Measurements from ENCODE around the gene DGKA.
A peak's percentile ranks its signal among the peaks of the same experiment; 100 is the strongest.
"Not testable (repeated sequence)": the region's sequence is repeated elsewhere in the genome, so short reads cannot be mapped to it uniquely, and the experiment has no call there.

The DGKA gene

GRCh38 chr12:55922126-55922525, 8.8 kb upstream of the DGKA start:
- 0 out of 2 replicates have a peak, but pooled peaks cover 3% of the 10 kb centered on the region for H3K4me1 ChIP-seq (ENCODE audit: insufficient read depth, low read length)

GRCh38 chr12:55923648-55924047, 7.3 kb upstream of the DGKA start:
- not testable (repeated sequence) for H3K27me3 ChIP-seq (ENCODE audit: insufficient read depth, low read length); H3K4me3 ChIP-seq (ENCODE audit: low read length); H3K4me1 ChIP-seq (ENCODE audit: insufficient read depth, low read length); H3K27ac ChIP-seq (ENCODE audit: low read length); H3K9ac ChIP-seq (ENCODE audit: low read depth, low read length); H3K9me3 ChIP-seq (ENCODE audit: insufficient read depth, low read depth, low read length)
- peaks cover 42% of the 10 kb centered on the region for H3K36me3 ChIP-seq (ENCODE audit: insufficient read depth, low read depth, low read length)

More at GRCh38 chr12:55922126-55922525, 8.8 kb upstream of the DGKA start:
- Histone ChIP-seq H3K9me3 (ENCODE audit: insufficient read depth, low read depth, low read length) (no peaks in the 10 kb centered on the region), H3K27ac (ENCODE audit: low read length) (no peak overlapping the region), H3K4me3 (ENCODE audit: low read length) (no peak overlapping the region), H3K27me3 (ENCODE audit: insufficient read depth, low read length) (no peaks in the 10 kb centered on the region), H3K36me3 (ENCODE audit: insufficient read depth, low read depth, low read length) (peaks cover 42% of the 10 kb centered on the region), H3K9ac (ENCODE audit: low read depth, low read length) (no peak overlapping the region)

GRCh38 chr12:55925371-55925770, 5.6 kb upstream of the DGKA start:
- no peak overlapping the region for H3K27ac ChIP-seq (ENCODE audit: low read length)
- H3K4me3 ChIP-seq (ENCODE audit: low read length) = peak overlapping the region; percentile 93; the same call in 1 of the 2 replicates
- peaks cover 9% of the 10 kb centered on the region; the same call in 1 of the 2 replicates for H3K4me1 ChIP-seq (ENCODE audit: insufficient read depth, low read length)
- H3K36me3 ChIP-seq (ENCODE audit: insufficient read depth, low read depth, low read length) = peaks cover 34% of the 10 kb centered on the region
- H3K9me3 ChIP-seq (ENCODE audit: insufficient read depth, low read depth, low read length) = no peaks in the 10 kb centered on the region
- H3K27me3 ChIP-seq (ENCODE audit: insufficient read depth, low read length) = no peaks in the 10 kb centered on the region
- H3K9ac ChIP-seq (ENCODE audit: low read depth, low read length) = peak overlapping the region; percentile 96; the same call in 1 of the 2 replicates

DNA sequence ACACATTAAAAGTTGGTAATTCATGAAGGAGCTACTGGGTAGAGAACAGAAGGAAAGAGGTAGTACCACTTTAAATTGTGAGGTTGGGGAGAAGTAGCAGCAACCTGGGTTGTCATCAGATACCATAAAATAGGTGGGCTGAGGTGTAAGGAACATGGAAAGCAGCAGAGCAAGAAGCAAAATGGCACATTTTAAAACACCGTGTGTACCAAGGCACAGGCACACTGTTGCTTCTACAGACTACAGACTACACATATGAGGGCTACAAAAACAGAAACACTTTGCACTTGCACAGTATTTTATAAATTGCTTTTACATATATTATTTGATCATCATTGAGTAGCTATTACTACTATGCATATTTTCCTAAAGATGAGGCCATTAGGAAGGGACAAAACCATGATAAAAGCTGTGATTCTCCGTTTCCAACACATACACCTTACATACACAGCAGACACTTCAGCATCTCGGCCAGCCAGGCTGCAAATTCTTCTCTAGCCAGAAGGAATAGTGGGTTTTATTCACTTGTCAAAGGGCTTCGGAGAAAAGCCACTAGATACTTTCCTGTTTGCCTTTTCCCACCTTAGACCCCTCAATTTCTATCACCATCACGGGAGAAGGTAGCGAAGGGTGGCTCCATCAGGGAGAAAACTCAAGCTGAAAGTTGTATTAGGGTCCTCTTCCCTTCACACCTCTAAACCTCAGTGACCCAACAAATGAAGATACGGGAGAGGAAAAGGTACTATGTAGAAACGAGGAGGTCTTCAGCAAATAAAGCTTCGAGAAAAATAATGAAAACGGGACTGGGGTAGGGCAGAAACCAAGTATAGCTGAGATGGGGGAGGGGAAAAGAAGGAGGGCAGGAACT, 4.9 kb upstream of the DGKA start:
- peaks cover 10% of the 10 kb centered on the region; the same call in 1 of the 2 replicates for H3K4me1 ChIP-seq (ENCODE audit: insufficient read depth, low read length)
- peaks cover 2% of the 10 kb centered on the region; the same call in 1 of the 2 replicates for H3K27me3 ChIP-seq (ENCODE audit: insufficient read depth, low read length)
- peaks cover 30% of the 10 kb centered on the region for H3K36me3 ChIP-seq (ENCODE audit: insufficient read depth, low read depth, low read length)
- H3K4me3 ChIP-seq (ENCODE audit: low read length) = peak overlapping the region; percentile 93
- peak overlapping the region; percentile 96; the same call in 1 of the 2 replicates for H3K9ac ChIP-seq (ENCODE audit: low read depth, low read length)
- peak overlapping the region; percentile 35 for H3K27ac ChIP-seq (ENCODE audit: low read length)
- no peaks in the 10 kb centered on the region for H3K9me3 ChIP-seq (ENCODE audit: insufficient read depth, low read depth, low read length)

GRCh38 chr12:55926738-55927587, 4.0 kb upstream of the DGKA start:
- Histone ChIP-seq H3K27ac (ENCODE audit: low read length) (peak overlapping the region; percentile 84), H3K36me3 (ENCODE audit: insufficient read depth, low read depth, low read length) (peaks cover 27% of the 10 kb centered on the region), H3K4me3 (ENCODE audit: low read length) (peak overlapping the region; percentile 93), H3K9ac (ENCODE audit: low read depth, low read length) (peak overlapping the region; percentile 96), H3K9me3 (ENCODE audit: insufficient read depth, low read depth, low read length) (no peaks in the 10 kb centered on the region), H3K4me1 (ENCODE audit: insufficient read depth, low read length) (peaks cover 15% of the 10 kb centered on the region), H3K27me3 (ENCODE audit: insufficient read depth, low read length) (peaks cover 8% of the 10 kb centered on the region; the same call in 1 of the 2 replicates)

- Histone ChIP-seq H3K9ac (ENCODE audit: low read depth, low read length) (peak within 1 kb of the TSS; percentile 96), H3K27me3 (ENCODE audit: insufficient read depth, low read length) (peaks cover 17% of the 10 kb centered on the region), H3K4me1 (ENCODE audit: insufficient read depth, low read length) (peaks cover 15% of the 10 kb centered on the region)
These were observed 3.1 kb upstream of the DGKA start, which contains the start of gene PYM1 for GRCh38 chr12:55927588-55928502. Gene PYM1 (minus strand): TSS chr12:55927894. CDS start chr12:55927761, 133 bp downstream.

DNA sequence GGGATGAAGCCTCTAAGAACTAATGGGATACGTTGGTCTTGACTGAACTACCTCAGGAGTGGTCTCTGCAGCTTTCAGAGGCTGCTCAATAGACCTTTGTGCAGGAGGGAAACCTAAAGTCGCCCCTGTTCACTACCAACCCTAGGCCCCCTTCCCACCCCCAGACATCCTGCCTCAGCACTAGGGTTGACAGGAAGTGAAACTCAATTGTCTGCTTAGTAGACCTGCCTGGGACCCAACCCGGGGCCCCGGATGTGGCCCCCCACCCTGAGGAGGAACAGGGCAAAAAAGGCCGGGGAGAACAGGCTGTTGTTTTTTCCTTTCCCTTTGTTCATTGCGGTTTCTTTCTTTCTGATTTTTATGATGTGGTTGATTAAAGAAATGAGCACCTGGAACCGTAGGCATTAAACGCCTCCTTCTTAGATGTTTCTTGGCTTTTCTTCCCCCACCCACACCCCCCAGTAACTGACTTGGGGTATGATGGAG, 1.6 kb upstream of the DGKA start:
- peaks cover 10% of the 10 kb centered on the region for H3K36me3 ChIP-seq (ENCODE audit: insufficient read depth, low read depth, low read length)
- no peak overlapping the region for H3K27ac ChIP-seq (ENCODE audit: low read length)
- peaks cover 15% of the 10 kb centered on the region for H3K4me1 ChIP-seq (ENCODE audit: insufficient read depth, low read length)
- H3K27me3 ChIP-seq (ENCODE audit: insufficient read depth, low read length) = peaks cover 32% of the 10 kb centered on the region
- no peaks in the 10 kb centered on the region for H3K9me3 ChIP-seq (ENCODE audit: insufficient read depth, low read depth, low read length)
- H3K4me3 ChIP-seq (ENCODE audit: low read length) = no peak overlapping the region
- H3K9ac ChIP-seq (ENCODE audit: low read depth, low read length) = no peak overlapping the region

More at GRCh38 chr12:55927588-55928502, 3.1 kb upstream of the DGKA start, which contains the start of gene PYM1:
- peak within 1 kb of the TSS; percentile 93 for H3K4me3 ChIP-seq (ENCODE audit: low read length)
- H3K9me3 ChIP-seq (ENCODE audit: insufficient read depth, low read depth, low read length) = no peaks in the 10 kb centered on the region
- H3K27ac ChIP-seq (ENCODE audit: low read length) = peak within 1 kb of the TSS; percentile 84
- peaks cover 19% of the 10 kb centered on the region for H3K36me3 ChIP-seq (ENCODE audit: insufficient read depth, low read depth, low read length)

DNA sequence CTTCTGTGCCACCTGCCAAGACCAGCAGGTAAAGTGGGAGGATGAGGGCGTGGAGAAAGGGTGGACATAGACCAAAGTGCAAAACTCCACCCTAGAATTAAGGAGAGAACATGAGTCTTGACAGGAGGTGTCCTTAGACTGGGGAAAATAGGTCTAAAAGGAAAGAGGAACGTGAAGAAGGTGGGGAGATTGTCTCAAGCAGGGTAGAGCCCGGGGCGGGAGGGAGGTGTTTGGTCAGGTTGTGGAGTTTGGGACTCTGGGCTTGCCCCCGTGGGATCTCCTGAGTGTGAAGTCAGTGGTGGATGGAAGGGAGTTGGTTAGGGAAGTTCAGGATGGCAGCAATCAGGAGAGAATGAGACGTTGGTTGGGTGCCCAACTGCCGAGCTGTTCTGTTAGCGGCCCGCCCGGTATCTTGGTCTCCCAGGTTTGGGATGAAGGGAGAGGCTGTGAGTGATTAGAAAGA, 386 bp downstream of the DGKA start:
- H3K9ac ChIP-seq (ENCODE audit: low read depth, low read length) = peak overlapping the region; percentile 61; the same call in 1 of the 2 replicates
- H3K4me3 ChIP-seq (ENCODE audit: low read length) = peak overlapping the region; percentile 75
- no peaks in the 10 kb centered on the region for H3K36me3 ChIP-seq (ENCODE audit: insufficient read depth, low read depth, low read length)
- no peaks in the 10 kb centered on the region for H3K9me3 ChIP-seq (ENCODE audit: insufficient read depth, low read depth, low read length)
- peaks cover 42% of the 10 kb centered on the region for H3K27me3 ChIP-seq (ENCODE audit: insufficient read depth, low read length)
- peaks cover 12% of the 10 kb centered on the region for H3K4me1 ChIP-seq (ENCODE audit: insufficient read depth, low read length)
- no peak overlapping the region for H3K27ac ChIP-seq (ENCODE audit: low read length)

- peak overlapping the region; percentile 75 for H3K4me3 ChIP-seq (ENCODE audit: low read length)
- no peak overlapping the region for H3K27ac ChIP-seq (ENCODE audit: low read length)
- H3K9me3 ChIP-seq (ENCODE audit: insufficient read depth, low read depth, low read length) = no peaks in the 10 kb centered on the region
- H3K27me3 ChIP-seq (ENCODE audit: insufficient read depth, low read length) = peaks cover 42% of the 10 kb centered on the region
- no peaks in the 10 kb centered on the region for H3K36me3 ChIP-seq (ENCODE audit: insufficient read depth, low read depth, low read length)
- peaks cover 12% of the 10 kb centered on the region for H3K4me1 ChIP-seq (ENCODE audit: insufficient read depth, low read length)
- H3K9ac ChIP-seq (ENCODE audit: low read depth, low read length) = peak overlapping the region; percentile 61; the same call in 1 of the 2 replicates
These were observed 1.0 kb downstream of the DGKA start for GRCh38 chr12:55931780-55932550.

DNA sequence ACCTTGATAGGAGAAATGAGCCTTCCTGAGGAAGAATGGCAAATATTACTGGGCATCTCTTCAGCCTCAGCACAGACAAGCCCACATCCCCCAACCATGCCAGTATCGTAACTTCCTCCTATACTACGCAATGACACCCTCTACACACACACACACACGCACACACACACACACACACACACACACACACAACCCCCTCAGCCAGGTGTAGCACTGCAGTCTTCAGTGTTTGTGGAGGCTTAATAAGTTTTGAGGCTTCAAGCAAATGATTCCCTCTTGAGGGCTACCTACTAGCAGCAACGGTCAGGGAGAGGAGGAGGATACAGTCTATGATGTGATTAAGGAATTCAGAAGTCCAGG, 1.6 kb downstream of the DGKA start:
- Histone ChIP-seq H3K4me3 (ENCODE audit: low read length) (peak overlapping the region; percentile 75), H3K4me1 (ENCODE audit: insufficient read depth, low read length) (peaks cover 12% of the 10 kb centered on the region), H3K9me3 (ENCODE audit: insufficient read depth, low read depth, low read length) (no peaks in the 10 kb centered on the region), H3K27ac (ENCODE audit: low read length) (no peak overlapping the region), H3K27me3 (ENCODE audit: insufficient read depth, low read length) (peaks cover 42% of the 10 kb centered on the region), H3K36me3 (ENCODE audit: insufficient read depth, low read depth, low read length) (no peaks in the 10 kb centered on the region), H3K9ac (ENCODE audit: low read depth, low read length) (peak overlapping the region; percentile 55; the same call in 1 of the 2 replicates)

Data from iPS-20b (cell line).